HG03460 (cell line): ENCODE measurements around the gene TTC22.

Experiments used
- ATAC-seq: cut with Tn5 transposase; IDR thresholded peaks from one replicate; pipeline ENCODE4 v1.9.1; 2021; ENCODE audit not compliant: unreplicated experiment

TTC22 gene

GRCh38 chr1:54800899-54801759 lies at the start of gene TTC22:
Gene TTC22 (minus strand): TSS chr1:54801323. CDS start chr1:54801163, 160 bp downstream.
- peak; percentile 78 for ATAC-seq

GRCh38 chr1:54850737-54851136 lies 49.6 kb upstream of the TTC22 start:
- ATAC-seq, result no peak

- no peak for ATAC-seq
Measured at GRCh38 chr1:54850069-54850730, 49.1 kb upstream of the TTC22 start.

- no peak for ATAC-seq
Measured at GRCh38 chr1:54849219-54850068, 48.3 kb upstream of the TTC22 start.

- ATAC-seq, result no peak
Measured at GRCh38 chr1:54848134-54848948, 47.2 kb upstream of the TTC22 start.

GRCh38 chr1:54846716-54847284 lies 45.7 kb upstream of the TTC22 start:
- ATAC-seq, result no peak

- ATAC-seq, result no peak
Measured at GRCh38 chr1:54846301-54846700, 45.2 kb upstream of the TTC22 start.

- ATAC-seq, result no peak
Measured at GRCh38 chr1:54845772-54846171, 44.6 kb upstream of the TTC22 start.

- no peak for ATAC-seq
Measured at GRCh38 chr1:54844564-54844963, 43.4 kb upstream of the TTC22 start.

- ATAC-seq, result no peak
Measured at GRCh38 chr1:54843449-54843848, 42.3 kb upstream of the TTC22 start.

- no peak for ATAC-seq
Measured at GRCh38 chr1:54842963-54843362, 41.8 kb upstream of the TTC22 start.

- no peak for ATAC-seq
Measured at GRCh38 chr1:54842206-54842915, 41.2 kb upstream of the TTC22 start.

GRCh38 chr1:54839824-54840223 lies 38.7 kb upstream of the TTC22 start:
- ATAC-seq, result no peak

GRCh38 chr1:54838565-54839180 lies 37.5 kb upstream of the TTC22 start:
- ATAC-seq, result no peak

- ATAC-seq, result no peak
Measured at GRCh38 chr1:54837002-54837853, 36.1 kb upstream of the TTC22 start.

GRCh38 chr1:54836594-54836993 lies 35.5 kb upstream of the TTC22 start:
- ATAC-seq, result no peak

- no peak for ATAC-seq
Measured at GRCh38 chr1:54835970-54836369, 34.8 kb upstream of the TTC22 start.
